GM18505 (cell line): ENCODE measurements around the gene CD180.

Experiments
- ATAC-seq: cut with Tn5 transposase; IDR thresholded peaks from one replicate; pipeline ENCODE4 v1.9.1; 2021; ENCODE audit not compliant: unreplicated experiment
- POLR2A ChIP-seq: IDR thresholded peaks from 4 replicates; pipeline ENCODE4 v1.6.1; 2011; ENCODE audit warnings: borderline replicate concordance; ENCODE audit not compliant: insufficient read depth, insufficient read length; ENCODE audit errors: extremely low read depth

Gene CD180

DNA sequence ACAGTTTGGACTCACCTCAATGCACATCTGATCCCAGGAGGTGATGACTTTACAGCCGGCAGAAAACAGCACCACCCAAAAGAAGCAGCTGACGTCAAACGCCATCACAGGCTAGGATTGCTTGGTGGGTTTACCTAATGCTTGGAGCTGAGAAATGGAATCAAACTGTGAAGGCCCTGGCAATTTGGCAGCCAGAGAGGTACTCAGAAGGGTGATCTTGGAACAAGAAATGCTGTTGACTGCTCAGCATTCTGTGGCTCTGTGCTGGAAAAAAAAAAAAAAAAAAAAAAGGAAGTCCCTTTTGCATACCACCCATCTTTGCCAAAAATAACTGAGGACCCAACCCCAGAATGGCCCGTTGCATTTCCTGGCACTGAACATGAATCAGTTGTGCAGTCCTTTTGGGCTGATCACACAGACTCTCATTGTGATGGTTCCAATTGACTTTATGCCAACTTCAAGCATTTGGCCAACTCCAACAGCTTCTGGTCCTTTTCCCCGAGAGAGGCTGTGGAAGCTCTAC is at the start of gene CD180:
TSS of gene CD180 (minus strand) at position 263 of the 523 bp plus-strand sequence. CDS start at position 105, 158 bp downstream.
- ATAC-seq = no peak
- peak; percentile 81 for TF ChIP-seq POLR2A

DNA sequence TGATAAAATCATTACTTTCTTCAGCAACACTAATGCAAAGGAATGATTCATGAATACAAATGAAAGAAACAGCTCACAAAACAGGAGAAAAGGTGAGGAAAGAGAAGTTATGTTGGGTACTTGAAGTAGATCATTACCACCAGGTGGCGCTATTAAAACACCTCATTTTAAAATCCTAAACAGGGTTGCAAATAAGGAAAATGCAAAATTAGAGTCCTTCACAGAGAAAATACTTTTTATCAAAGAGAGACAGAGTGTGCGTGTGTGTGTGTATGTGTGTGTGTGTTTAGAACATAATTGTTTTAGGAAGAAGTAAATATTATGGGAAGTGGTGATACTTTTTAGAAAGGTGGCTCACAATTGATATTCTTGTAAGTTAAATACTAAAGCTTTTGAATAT is 49.5 kb upstream of the CD180 start:
- ATAC-seq = no peak
- TF ChIP-seq POLR2A = no peak

DNA sequence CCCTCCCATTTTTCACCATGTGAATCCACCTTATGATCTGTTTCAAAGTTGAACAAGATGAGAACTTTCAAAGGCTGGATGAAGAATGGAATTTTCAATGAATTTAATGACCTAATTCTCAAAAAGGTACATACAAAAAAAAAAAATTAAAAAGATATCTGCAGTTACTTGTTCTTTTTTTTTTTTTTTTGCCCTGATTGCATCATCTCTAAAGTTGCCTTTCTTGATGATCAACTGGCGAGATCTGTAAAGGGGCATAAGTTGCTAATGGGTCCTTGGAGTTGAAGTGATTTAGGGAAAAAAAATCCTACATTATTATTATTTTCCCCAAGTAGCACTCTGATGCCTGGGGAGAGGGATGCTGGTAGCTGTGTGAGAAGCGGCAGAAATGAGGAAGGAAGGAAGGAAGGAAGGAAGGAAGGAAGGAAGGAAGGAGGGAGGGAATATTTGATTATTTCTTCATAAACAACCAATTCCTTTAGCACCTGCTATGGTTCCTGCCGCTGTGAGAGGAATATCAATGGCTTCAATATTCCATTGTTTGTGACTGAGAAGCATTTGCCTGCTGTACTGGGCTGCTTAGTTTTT is 48.8 kb upstream of the CD180 start:
- TF ChIP-seq POLR2A = no peak
- no peak for ATAC-seq

DNA sequence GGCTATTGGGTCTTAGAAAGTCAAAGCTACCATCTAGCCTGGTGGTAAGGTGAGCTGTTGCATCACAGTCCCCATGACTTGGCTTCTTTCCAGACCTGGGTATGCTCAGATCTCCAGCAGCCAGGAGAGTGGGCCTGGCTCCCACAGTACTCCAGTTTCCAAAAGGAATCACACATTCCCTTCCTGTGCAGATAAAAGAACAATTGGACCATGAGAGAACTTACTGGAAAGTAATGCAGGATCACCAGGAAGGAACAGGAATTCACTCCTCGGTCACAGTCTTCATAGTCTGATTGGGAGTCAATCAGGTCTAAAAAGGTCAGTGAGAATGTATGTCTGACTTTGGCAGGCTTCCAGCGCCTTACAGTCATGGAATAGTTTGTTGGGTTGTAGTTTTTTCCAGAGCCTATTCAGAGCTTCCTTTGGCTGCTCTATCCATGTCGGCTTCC is 47.8 kb upstream of the CD180 start:
- no peak for TF ChIP-seq POLR2A
- no peak for ATAC-seq

- no peak for TF ChIP-seq POLR2A
- ATAC-seq = no peak
Observed at GRCh38 chr5:67243944-67244343, 47.3 kb upstream of the CD180 start.

GRCh38 chr5:67243349-67243748 is 46.8 kb upstream of the CD180 start:
- TF ChIP-seq POLR2A = no peak
- ATAC-seq = no peak

- no peak for TF ChIP-seq POLR2A
Observed at GRCh38 chr5:67241326-67241725, 44.7 kb upstream of the CD180 start.

DNA sequence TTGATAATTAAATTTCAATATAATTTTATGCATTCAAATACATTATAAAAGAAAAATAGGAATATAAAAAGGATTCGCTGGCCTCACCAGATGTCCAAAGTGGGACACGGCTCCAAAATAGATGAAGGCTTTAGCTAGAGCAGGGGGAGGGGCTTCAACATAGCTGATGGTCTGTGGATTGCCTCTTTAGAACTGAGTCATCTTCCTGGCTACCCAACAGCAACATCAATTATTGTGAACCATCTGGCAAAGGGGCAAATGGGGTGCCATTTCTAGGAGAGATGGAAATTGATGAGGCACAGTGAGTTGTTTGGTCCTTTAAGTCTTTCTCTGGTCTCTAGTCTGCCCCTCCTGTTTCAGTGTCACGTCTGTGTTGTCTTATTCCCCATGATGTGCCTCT is 44.2 kb upstream of the CD180 start:
- ATAC-seq = no peak
- no peak for TF ChIP-seq POLR2A

More at GRCh38 chr5:67241326-67241725, 44.7 kb upstream of the CD180 start:
- no peak for ATAC-seq

DNA sequence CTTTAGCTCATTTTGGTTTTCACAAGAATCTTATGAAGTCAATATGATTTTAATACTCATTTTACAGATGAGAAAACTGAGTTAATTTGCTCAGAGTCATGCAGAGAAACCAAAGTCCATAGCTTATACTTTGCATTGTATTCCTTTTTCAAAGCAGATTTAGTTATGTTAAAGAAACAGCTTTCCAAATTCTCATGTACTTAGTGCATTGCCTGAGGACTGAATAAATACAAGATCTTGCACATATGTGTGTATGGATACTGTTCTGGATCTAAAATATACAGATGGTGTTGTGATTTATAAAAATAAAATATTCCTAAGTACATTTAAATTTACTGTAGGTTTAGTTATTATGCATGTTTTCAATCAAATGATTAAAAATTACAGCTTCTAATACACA is 43.5 kb upstream of the CD180 start:
- ATAC-seq = no peak
- TF ChIP-seq POLR2A = no peak

GRCh38 chr5:67238191-67238590 is 41.6 kb upstream of the CD180 start:
- TF ChIP-seq POLR2A = no peak
- no peak for ATAC-seq

DNA sequence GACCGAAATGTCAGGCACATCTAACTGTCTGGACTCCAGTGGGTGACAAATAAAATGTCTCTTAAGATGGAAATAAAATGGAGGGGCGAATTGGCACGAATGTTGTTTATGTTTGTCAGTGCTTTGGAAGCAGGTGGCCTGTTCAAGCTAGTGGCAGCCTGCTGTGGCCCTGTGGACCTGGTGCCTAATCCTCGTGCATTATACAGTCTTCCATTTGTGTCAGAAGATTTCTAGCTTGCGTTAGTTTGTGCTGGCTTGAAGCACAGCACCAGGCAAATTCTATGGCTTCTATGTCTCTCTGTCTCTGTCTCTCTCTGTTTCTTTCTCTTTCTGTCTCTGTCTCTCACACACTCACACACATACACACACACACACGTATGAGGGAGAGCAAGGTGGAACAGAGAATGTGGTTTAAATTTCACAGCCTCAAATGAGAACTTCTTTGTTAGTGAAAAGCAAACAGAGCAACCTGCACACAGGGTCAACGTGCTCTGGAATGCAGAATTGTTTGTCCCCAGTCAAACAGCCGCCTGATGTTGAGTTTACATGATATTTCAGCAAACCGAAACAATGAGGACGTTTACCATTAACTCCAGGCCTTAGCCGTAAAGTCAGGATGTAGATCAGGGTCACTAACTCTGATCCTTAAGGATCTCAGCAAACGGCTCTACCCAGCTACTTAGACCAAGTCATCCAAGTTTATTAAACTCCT is 39.0 kb upstream of the CD180 start:
- no peak for ATAC-seq
- TF ChIP-seq POLR2A = no peak

- ATAC-seq = no peak
- no peak for TF ChIP-seq POLR2A
Observed at GRCh38 chr5:67234671-67235176, 38.1 kb upstream of the CD180 start.

DNA sequence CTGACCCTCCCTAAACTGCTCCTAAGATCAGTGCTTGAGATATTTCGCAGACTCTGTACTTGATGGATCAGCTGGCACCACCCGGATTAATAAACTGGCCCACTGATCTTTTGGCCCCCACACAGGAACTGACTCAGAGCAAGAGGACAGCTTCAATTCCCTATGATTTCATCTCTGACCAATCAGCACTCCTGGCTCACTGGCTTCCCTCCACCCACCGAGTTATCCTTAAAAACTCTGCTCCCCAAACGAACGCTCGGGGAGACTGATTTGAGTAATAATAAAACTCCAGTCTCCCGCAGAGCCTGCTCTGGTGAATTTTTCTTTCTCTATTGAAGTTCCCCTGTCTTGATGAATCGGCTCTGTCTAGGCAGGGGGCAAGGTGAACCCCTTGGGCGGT is 36.5 kb upstream of the CD180 start:
- no peak for TF ChIP-seq POLR2A
- ATAC-seq = no peak

GRCh38 chr5:67223211-67223610 is 26.6 kb upstream of the CD180 start:
- no peak for ATAC-seq
- TF ChIP-seq POLR2A = no peak
